IMR-90 (cell line): ENCODE results near the gene RPS28. TPM values are rescaled to one million over a fixed set of nuclear protein-coding genes. Genes with fewer than 3 reads are reported as not detected.

Experiments used
- ATAC-seq: fragments of 200-7000 bp; cut with Tn5 transposase; 2 replicates; pipeline ENCODE4 v1.9.1; 2020; ENCODE audit warnings: low read depth, mild to moderate bottlenecking, moderate library complexity
- BruUV-seq: library from RNA; stranded (reverse); fragments of 400-500 nt; replicated peaks from 2 replicates; lab custom pipeline; 2021; lab: Mats Ljungman, UMichigan
- CTCF ChIA-PET: fragments of 300-600 bp; formaldehyde crosslinking; extraction: SDS; loops from one replicate; lab custom pipeline; 2021; ENCODE audit warnings: antibody characterized with exemption; lab: Yijun Ruan, JAX
- POLR2A ChIA-PET: fragments of 300-600 bp; sonication (Branson Sonifier 250); formaldehyde crosslinking; loops from one replicate; lab custom pipeline; 2022; ENCODE audit warnings: antibody characterized with exemption; ENCODE audit not compliant: unreplicated experiment; lab: Charles Lee
- DNase-seq: peaks from one replicate; pipeline ENCODE4 v3.0.0; 2013
- H2AFZ ChIP-seq: replicated peaks from 2 replicates; pipeline ENCODE3; 2013; ENCODE audit warnings: low read length, mild to moderate bottlenecking; ENCODE audit not compliant: poor library complexity
- H2AK5ac ChIP-seq: 2 replicates; pipeline ENCODE4 v1.6.1; 2013; ENCODE audit warnings: low read depth, low read length, inconsistent platforms
- H2AK9ac ChIP-seq: replicated peaks from 2 replicates; pipeline ENCODE3; 2013; ENCODE audit warnings: mild to moderate bottlenecking, low read depth, low read length, moderate library complexity; ENCODE audit not compliant: poor library complexity
- H2BK120ac ChIP-seq: 2 replicates; pipeline ENCODE4 v1.6.1; 2013; ENCODE audit warnings: low read depth, low read length, inconsistent platforms
- H2BK15ac ChIP-seq: 3 replicates; pipeline ENCODE4 v1.6.1; 2013; ENCODE audit warnings: low read depth, low read length, inconsistent platforms
- H2BK20ac ChIP-seq: 2 replicates; pipeline ENCODE4 v1.6.1; 2013; ENCODE audit warnings: low read depth, mild to moderate bottlenecking, inconsistent platforms, low read length, moderate library complexity
- H2BK5ac ChIP-seq: 2 replicates; pipeline ENCODE4 v1.6.1; 2013; ENCODE audit warnings: mild to moderate bottlenecking, low read depth, low read length, inconsistent platforms; ENCODE audit not compliant: poor library complexity, severe bottlenecking
- H3K14ac ChIP-seq: replicated peaks from 2 replicates; pipeline ENCODE4 v1.6.1; 2013; ENCODE audit warnings: low read depth, low read length, inconsistent platforms
- H3K18ac ChIP-seq: 2 replicates; pipeline ENCODE4 v1.6.1; 2013; ENCODE audit warnings: low read depth, low read length, control low read depth
- H3K23ac ChIP-seq: 2 replicates; pipeline ENCODE4 v1.6.1; 2013; ENCODE audit warnings: low read depth, low read length, inconsistent platforms
- H3K27ac ChIP-seq: 2 replicates; pipeline ENCODE4 v1.5.1; 2013; ENCODE audit warnings: mild to moderate bottlenecking, control low read depth, low read length; ENCODE audit not compliant: insufficient read depth
- H3K27me3 ChIP-seq: 2 replicates; pipeline ENCODE4 v1.6.1; 2013; ENCODE audit warnings: low read length; ENCODE audit not compliant: control insufficient read depth, insufficient read depth
- H3K36me3 ChIP-seq: 2 replicates; pipeline ENCODE4 v1.6.1; 2013; ENCODE audit warnings: low read length, mixed read lengths; ENCODE audit not compliant: control insufficient read depth, insufficient read depth
- H3K4ac ChIP-seq: 2 replicates; pipeline ENCODE4 v1.6.1; 2013; ENCODE audit warnings: low read depth, low read length, inconsistent platforms
- H3K4me1 ChIP-seq: 2 replicates; pipeline ENCODE4 v1.6.1; 2013; ENCODE audit warnings: low read length, mixed read lengths; ENCODE audit not compliant: control insufficient read depth, insufficient read depth
- H3K4me2 ChIP-seq: 2 replicates; pipeline ENCODE4 v1.6.1; 2013; ENCODE audit warnings: low read depth, mild to moderate bottlenecking, control low read depth, low read length, moderate library complexity
- H3K4me3 ChIP-seq: 2 replicates; pipeline ENCODE4 v1.5.1; 2013; ENCODE audit warnings: low read depth, mild to moderate bottlenecking, control low read depth, low read length, moderate library complexity; ENCODE audit not compliant: insufficient read depth
- H3K56ac ChIP-seq: 2 replicates; pipeline ENCODE4 v1.6.1; 2013; ENCODE audit warnings: low read length, inconsistent platforms; ENCODE audit not compliant: insufficient read depth; ENCODE audit errors: extremely low read depth
- H3K79me1 ChIP-seq, 2 experiments: 2 replicates each; pipeline ENCODE4 v1.6.1; 2013; ENCODE audit warnings: low read length in 2 of 2, inconsistent platforms in 1 of 2, low read depth in 1 of 2
- H3K9ac ChIP-seq: 2 replicates; pipeline ENCODE4 v1.6.1; 2013; ENCODE audit warnings: low read depth, low read length, control low read depth
- H3K9me1 ChIP-seq: 2 replicates; pipeline ENCODE4 v1.6.1; 2013; ENCODE audit warnings: low read length, inconsistent platforms; ENCODE audit not compliant: insufficient read depth
- H3K9me3 ChIP-seq: 2 replicates; pipeline ENCODE4 v1.6.1; 2013; ENCODE audit warnings: low read length; ENCODE audit not compliant: control insufficient read depth, insufficient read depth
- H4K20me1 ChIP-seq: 2 replicates; pipeline ENCODE4 v1.6.1; 2013; ENCODE audit warnings: low read length, inconsistent platforms; ENCODE audit not compliant: insufficient read depth
- H4K5ac ChIP-seq: 2 replicates; pipeline ENCODE4 v1.6.1; 2013; ENCODE audit warnings: mild to moderate bottlenecking, low read depth, low read length, control low read depth
- H4K8ac ChIP-seq, 2 experiments: 2 replicates each; pipeline ENCODE4 v1.6.1; 2013; ENCODE audit warnings: low read depth in 2 of 2, low read length in 2 of 2, control low read depth in 1 of 2, inconsistent platforms in 1 of 2
- H4K91ac ChIP-seq: 2 replicates; pipeline ENCODE4 v1.6.1; 2013; ENCODE audit warnings: low read depth, low read length, inconsistent platforms; ENCODE audit not compliant: insufficient read depth
- BHLHE40 ChIP-seq: fragments of 150-350 bp; IDR thresholded peaks from 2 replicates; pipeline ENCODE4 v1.6.1; 2016; ENCODE audit warnings: mild to moderate bottlenecking, low read depth, low read length
- CEBPB ChIP-seq: IDR thresholded peaks from 2 replicates; pipeline ENCODE4 v1.6.1; 2012; ENCODE audit warnings: low read depth, low read length, improper control_type of control experiment
- CHD1 ChIP-seq: IDR thresholded peaks from 2 replicates; pipeline ENCODE4 v1.6.1; 2012; ENCODE audit warnings: low read depth, low read length, improper control_type of control experiment
- FOS ChIP-seq: fragments of 150-350 bp; IDR thresholded peaks from 2 replicates; pipeline ENCODE4 v1.6.1; 2016; ENCODE audit warnings: low read depth, low read length
- MAFK ChIP-seq: IDR thresholded peaks from 2 replicates; pipeline ENCODE4 v1.6.1; 2012; ENCODE audit warnings: low read depth, low read length, improper control_type of control experiment
- MAZ ChIP-seq: IDR thresholded peaks from 2 replicates; pipeline ENCODE4 v1.6.1; 2012; ENCODE audit warnings: low read depth, mild to moderate bottlenecking, low read length, improper control_type of control experiment, moderate library complexity, borderline replicate concordance
- MXI1 ChIP-seq: IDR thresholded peaks from 2 replicates; pipeline ENCODE4 v1.6.1; 2012; ENCODE audit warnings: low read depth, mild to moderate bottlenecking, low read length, moderate library complexity, borderline replicate concordance
- POLR2A ChIP-seq: IDR thresholded peaks from 2 replicates; pipeline ENCODE4 v1.6.1; 2012; ENCODE audit warnings: mild to moderate bottlenecking, low read depth, low read length
- RAD21 ChIP-seq: IDR thresholded peaks from 2 replicates; pipeline ENCODE4 v1.6.1; 2012; ENCODE audit warnings: low read length, improper control_type of control experiment
- RCOR1 ChIP-seq: IDR thresholded peaks from 2 replicates; pipeline ENCODE4 v1.6.1; 2012; ENCODE audit warnings: mild to moderate bottlenecking, low read length, improper control_type of control experiment; ENCODE audit not compliant: insufficient replicate concordance
- RFX5 ChIP-seq: IDR thresholded peaks from 2 replicates; pipeline ENCODE4 v1.8.0; 2012; ENCODE audit warnings: low read depth, mild to moderate bottlenecking, low read length, moderate library complexity
- SMC3 ChIP-seq: fragments of 150-350 bp; IDR thresholded peaks from 2 replicates; pipeline ENCODE4 v1.6.1; 2016; ENCODE audit warnings: low read depth, mild to moderate bottlenecking, antibody characterized with exemption, low read length, moderate library complexity
- USF2 ChIP-seq: fragments of 150-350 bp; IDR thresholded peaks from 2 replicates; pipeline ENCODE4 v1.6.1; 2017; ENCODE audit warnings: mild to moderate bottlenecking, antibody characterized with exemption, low read length, low read depth
- WGBS, 2 experiments: methylation state at CpG; one replicate each; pipeline versions ENCODE4 v1.1.5 to v1.1.7; 2013; ENCODE audit warnings: missing lambda C conversion rate in 2 of 2; ENCODE audit not compliant: insufficient read length in 1 of 2; ENCODE audit errors: extremely low coverage in 2 of 2; 5-methylcytosine and 5-hydroxymethylcytosine counted together
- dilution Hi-C: fragments of 300-500 bp; cut with HindIII; formaldehyde crosslinking; loops from one replicate; pipeline ENCODE4 v1.14.3; 2018; ENCODE audit warnings: low sequenced_read_pairs; ENCODE audit not compliant: unreplicated experiment
- in situ Hi-C: fragments of 300-500 bp; cut with MboI; formaldehyde crosslinking; loops from 3 replicates; pipeline ENCODE4 v1.14.3; 2019; ENCODE audit warnings: low sequenced_read_pairs, inconsistent platforms, mixed read lengths
- intact Hi-C: fragments of 100-400 bp; cut with micrococcal nuclease; formaldehyde crosslinking; loops from 2 replicates; pipeline ENCODE4 v1.10.0; 2022
- polyA plus RNA-seq, 3 experiments: library from polyadenylated mRNA; depleted of rRNA; stranded (reverse); fragments of >200 nt; gene quantifications; 2 replicates each; pipeline ENCODE4 v1.2.3, GENCODE V29; 2012; ENCODE audit warnings: low replicate concordance in 1 of 3
- total RNA-seq: library from RNA; depleted of rRNA; stranded (reverse); fragments of >200 nt; gene quantifications from 2 replicates; pipeline ENCODE4 v1.2.3, GENCODE V29; 2012
- TF ChIP-seq, protein P1 (sequence below): conservative IDR thresholded peaks from 2 replicates; pipeline ENCODE4 v1.5.1; 2012; ENCODE audit warnings: mild to moderate bottlenecking, low read depth, low read length, improper control_type of control experiment
- TF ChIP-seq, protein P2 (sequence below): fragments of 150-350 bp; IDR thresholded peaks from 2 replicates; pipeline ENCODE4 v1.6.1; 2016; ENCODE audit warnings: low read depth, mild to moderate bottlenecking, low read length, moderate library complexity, borderline replicate concordance

The RPS28 gene
- total and polyA plus RNA-seq, 2 of the 4 experiments (the other 2 are of a cell fraction), result 143 to 643 TPM

DNA sequence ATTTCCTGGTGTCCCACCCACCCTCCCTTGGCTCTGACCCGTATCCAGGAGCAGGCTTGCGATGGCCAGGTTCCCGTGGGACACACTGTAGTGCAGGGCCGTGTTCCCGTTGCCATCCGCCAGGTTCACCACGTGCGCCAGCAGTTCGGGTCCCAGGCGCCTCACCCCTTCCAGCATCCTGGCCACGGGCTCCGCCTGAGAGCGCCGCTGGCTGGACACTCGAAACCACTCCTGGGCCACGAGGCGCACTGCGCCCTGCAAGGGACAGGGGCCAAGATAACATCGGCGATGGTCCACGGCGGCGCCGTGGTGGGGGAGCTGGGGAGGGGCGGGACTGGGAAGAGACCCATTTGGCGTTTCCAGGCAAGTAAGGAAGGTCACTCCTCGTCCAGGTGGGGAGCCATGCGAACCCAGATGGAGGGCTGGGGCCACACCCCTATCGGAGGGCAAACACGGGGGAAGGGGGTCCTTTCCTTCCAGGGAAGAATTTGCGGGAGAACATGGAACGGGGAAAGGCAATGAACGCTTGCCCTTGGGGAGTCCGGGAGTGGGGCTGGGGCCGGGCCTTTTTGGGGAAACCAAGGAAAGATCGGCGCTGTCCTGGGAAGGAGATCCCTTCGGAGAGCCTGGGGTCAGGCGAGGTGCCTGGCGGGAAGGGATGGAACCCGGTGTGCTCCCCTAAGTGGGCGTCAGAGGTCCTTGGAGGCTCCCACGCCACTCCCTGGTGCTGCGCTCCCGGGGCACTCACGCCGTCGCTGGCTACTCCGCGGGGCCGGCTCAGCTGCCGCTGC, 11.9 kb downstream of the RPS28 start:
- H3K4ac ChIP-seq, result no peak overlapping the region
- BruUV-seq, result no TSS peak
- H3K56ac ChIP-seq, result no peak overlapping the region
- H3K4me3 ChIP-seq, result no peak overlapping the region
- CTCF ChIA-PET, result no interaction called here
- H2BK120ac ChIP-seq, result no peak overlapping the region
- no peak overlapping the region for H4K8ac ChIP-seq
- dilution Hi-C loops (no loop called here), intact Hi-C loops (no loop called here), in situ Hi-C loops (no loop called here)
- H2AFZ ChIP-seq, result peak overlapping the region; percentile 49
- no peaks in the 10 kb centered on the region for H3K36me3 ChIP-seq
- no peak overlapping the region for H4K5ac ChIP-seq
- no peak overlapping the region for H3K18ac ChIP-seq
- H3K27ac ChIP-seq, result no peak overlapping the region
- no peak overlapping the region for H2BK15ac ChIP-seq
- DNase-seq (no peak), ATAC-seq (no peak)
- no peak overlapping the region for H4K91ac ChIP-seq
- no peaks in the 10 kb centered on the region for H3K9me1 ChIP-seq
- H2AK9ac ChIP-seq, result no peak overlapping the region
- H3K27me3 ChIP-seq, result peaks cover 45% of the 10 kb centered on the region
- POLR2A ChIA-PET, result no interaction called here
- H2AK5ac ChIP-seq, result no peak overlapping the region
- TF ChIP-seq RFX5, result no peak
- TF ChIP-seq, protein P1, sequence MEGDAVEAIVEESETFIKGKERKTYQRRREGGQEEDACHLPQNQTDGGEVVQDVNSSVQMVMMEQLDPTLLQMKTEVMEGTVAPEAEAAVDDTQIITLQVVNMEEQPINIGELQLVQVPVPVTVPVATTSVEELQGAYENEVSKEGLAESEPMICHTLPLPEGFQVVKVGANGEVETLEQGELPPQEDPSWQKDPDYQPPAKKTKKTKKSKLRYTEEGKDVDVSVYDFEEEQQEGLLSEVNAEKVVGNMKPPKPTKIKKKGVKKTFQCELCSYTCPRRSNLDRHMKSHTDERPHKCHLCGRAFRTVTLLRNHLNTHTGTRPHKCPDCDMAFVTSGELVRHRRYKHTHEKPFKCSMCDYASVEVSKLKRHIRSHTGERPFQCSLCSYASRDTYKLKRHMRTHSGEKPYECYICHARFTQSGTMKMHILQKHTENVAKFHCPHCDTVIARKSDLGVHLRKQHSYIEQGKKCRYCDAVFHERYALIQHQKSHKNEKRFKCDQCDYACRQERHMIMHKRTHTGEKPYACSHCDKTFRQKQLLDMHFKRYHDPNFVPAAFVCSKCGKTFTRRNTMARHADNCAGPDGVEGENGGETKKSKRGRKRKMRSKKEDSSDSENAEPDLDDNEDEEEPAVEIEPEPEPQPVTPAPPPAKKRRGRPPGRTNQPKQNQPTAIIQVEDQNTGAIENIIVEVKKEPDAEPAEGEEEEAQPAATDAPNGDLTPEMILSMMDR, result no peak
- no peak for TF ChIP-seq FOS
- no peak for TF ChIP-seq CHD1
- no peak for TF ChIP-seq RCOR1
- TF ChIP-seq RAD21, result no peak
- TF ChIP-seq MAZ, result no peak
- TF ChIP-seq CEBPB, result no peak
- TF ChIP-seq, protein P2, sequence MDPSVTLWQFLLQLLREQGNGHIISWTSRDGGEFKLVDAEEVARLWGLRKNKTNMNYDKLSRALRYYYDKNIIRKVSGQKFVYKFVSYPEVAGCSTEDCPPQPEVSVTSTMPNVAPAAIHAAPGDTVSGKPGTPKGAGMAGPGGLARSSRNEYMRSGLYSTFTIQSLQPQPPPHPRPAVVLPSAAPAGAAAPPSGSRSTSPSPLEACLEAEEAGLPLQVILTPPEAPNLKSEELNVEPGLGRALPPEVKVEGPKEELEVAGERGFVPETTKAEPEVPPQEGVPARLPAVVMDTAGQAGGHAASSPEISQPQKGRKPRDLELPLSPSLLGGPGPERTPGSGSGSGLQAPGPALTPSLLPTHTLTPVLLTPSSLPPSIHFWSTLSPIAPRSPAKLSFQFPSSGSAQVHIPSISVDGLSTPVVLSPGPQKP, result no peak
- TF ChIP-seq POLR2A, result no peak
- TF ChIP-seq SMC3, result no peak
- TF ChIP-seq MAFK, result no peak
- no peak for TF ChIP-seq BHLHE40
- TF ChIP-seq MXI1, result no peak
- TF ChIP-seq USF2, result no peak
- H3K4me1 ChIP-seq, result no peaks in the 10 kb centered on the region
- no peaks in the 10 kb centered on the region for H3K9me3 ChIP-seq
- H3K4me2 ChIP-seq, result no peak overlapping the region
- WGBS, 2 experiments, result 13% methylated on average over 28 of the region's 52 CpGs; no CpG with 5 or more reads in 1 of the 2 experiments
- no peak overlapping the region for H3K14ac ChIP-seq
- H3K9ac ChIP-seq, result no peak overlapping the region
- H4K20me1 ChIP-seq, result no peaks in the 10 kb centered on the region
- no peak overlapping the region for H2BK20ac ChIP-seq
- H3K23ac ChIP-seq, result no peak overlapping the region
- no peaks in the 10 kb centered on the region for H3K79me1 ChIP-seq
- no peak overlapping the region for H2BK5ac ChIP-seq
